HAP-1 (cell line): ENCODE results near the gene LSM12.
"Not testable (repeated sequence)": the region's sequence is repeated elsewhere in the genome, so short reads cannot be mapped to it uniquely, and the experiment has no call there.

Source experiments
- DNase-seq, 2 experiments: peaks; one replicate each; pipeline ENCODE4 v3.0.0-alpha.2; 2016 to 2020; ENCODE audit warnings: low spot score in 2 of 2
- H3K27me3 ChIP-seq: fragments of 250-450 bp; sonication (Bioruptor Pico); 2 replicates; pipeline ENCODE4 v1.5.1; 2020; ENCODE audit warnings: low read depth, mild to moderate bottlenecking, moderate library complexity
- H3K36me3 ChIP-seq: fragments of 250-450 bp; sonication (Bioruptor Pico); replicated peaks from 2 replicates; pipeline ENCODE4 v1.5.1; 2020; ENCODE audit warnings: mild to moderate bottlenecking
- H3K4me1 ChIP-seq: fragments of 250-450 bp; sonication (Bioruptor Pico); 2 replicates; pipeline ENCODE4 v1.5.1; 2020; ENCODE audit warnings: mild to moderate bottlenecking
- H3K4me3 ChIP-seq: fragments of 250-450 bp; sonication (Bioruptor Pico); 2 replicates; pipeline ENCODE4 v1.5.1; 2020; ENCODE audit warnings: mild to moderate bottlenecking, moderate library complexity
- H3K9me3 ChIP-seq: fragments of 250-450 bp; sonication (Bioruptor Pico); 2 replicates; pipeline ENCODE4 v1.5.1; 2020; ENCODE audit warnings: mild to moderate bottlenecking, moderate library complexity
- in situ Hi-C: fragments of 300-500 bp; cut with MboI; formaldehyde crosslinking; loops from 3 replicates; pipeline ENCODE4 v1.14.3; 2020; ENCODE audit warnings: low sequenced_read_pairs, inconsistent platforms, mixed read lengths

The LSM12 gene

GRCh38 chr17:44105941-44106340 lies 39.5 kb upstream of the LSM12 start:
- H3K4me1 ChIP-seq = peaks cover 3% of the 10 kb centered on the region
- H3K36me3 ChIP-seq = no peaks in the 10 kb centered on the region
- no peak overlapping the region for H3K4me3 ChIP-seq
- H3K9me3 ChIP-seq = no peaks in the 10 kb centered on the region
- no peak for DNase-seq
- in situ Hi-C loops = no loop called here
- no peaks in the 10 kb centered on the region for H3K27me3 ChIP-seq

GRCh38 chr17:44105483-44105882 lies 39.0 kb upstream of the LSM12 start:
- DNase-seq = no peak
- no peaks in the 10 kb centered on the region; the same call in 1 of the 2 replicates for H3K4me1 ChIP-seq

GRCh38 chr17:44102849-44103622 lies 36.6 kb upstream of the LSM12 start:
- no peaks in the 10 kb centered on the region; the same call in 1 of the 2 replicates for H3K4me1 ChIP-seq
- H3K9me3 ChIP-seq = no peaks in the 10 kb centered on the region
- no peak for DNase-seq
- no peaks in the 10 kb centered on the region for H3K27me3 ChIP-seq
- in situ Hi-C loops = no loop called here
- no peaks in the 10 kb centered on the region for H3K36me3 ChIP-seq
- H3K4me3 ChIP-seq = no peak overlapping the region

More at GRCh38 chr17:44105483-44105882, 39.0 kb upstream of the LSM12 start:
- Histone ChIP-seq H3K4me3 (no peak overlapping the region), H3K36me3 (no peaks in the 10 kb centered on the region), H3K9me3 (no peaks in the 10 kb centered on the region), H3K27me3 (no peaks in the 10 kb centered on the region)
- in situ Hi-C loops = no loop called here

- H3K9me3 ChIP-seq, H3K4me1 ChIP-seq, H3K27me3 ChIP-seq, H3K36me3 ChIP-seq, in situ Hi-C loops, DNase-seq, H3K4me3 ChIP-seq: not testable (repeated sequence)
Measured at GRCh38 chr17:44101858-44102257, 35.4 kb upstream of the LSM12 start.

- Histone ChIP-seq H3K4me3 (no peak overlapping the region), H3K36me3 (peaks cover 4% of the 10 kb centered on the region), H3K9me3 (no peaks in the 10 kb centered on the region), H3K4me1 (peaks cover 15% of the 10 kb centered on the region), H3K27me3 (no peaks in the 10 kb centered on the region)
- in situ Hi-C loops = no loop called here
- no peak for DNase-seq
Measured at GRCh38 chr17:44097110-44097958, 30.9 kb upstream of the LSM12 start.

GRCh38 chr17:44095647-44096496 lies 29.4 kb upstream of the LSM12 start:
- peak overlapping the region; percentile 17 for H3K4me3 ChIP-seq
- no peaks in the 10 kb centered on the region for H3K27me3 ChIP-seq
- DNase-seq = peak; percentile 93 to 94
- in situ Hi-C loops = no loop called here
- H3K4me1 ChIP-seq = peaks cover 15% of the 10 kb centered on the region
- peaks cover 9% of the 10 kb centered on the region for H3K36me3 ChIP-seq
- H3K9me3 ChIP-seq = no peaks in the 10 kb centered on the region

- H3K36me3 ChIP-seq = peaks cover 9% of the 10 kb centered on the region
- in situ Hi-C loops = no loop called here
- H3K4me1 ChIP-seq = peaks cover 15% of the 10 kb centered on the region
- no peaks in the 10 kb centered on the region for H3K9me3 ChIP-seq
- no peak overlapping the region; the same call in 1 of the 2 replicates for H3K4me3 ChIP-seq
- no peak for DNase-seq
- no peaks in the 10 kb centered on the region for H3K27me3 ChIP-seq
Measured at GRCh38 chr17:44095388-44095646, 28.8 kb upstream of the LSM12 start.

GRCh38 chr17:44094701-44095387 lies 28.4 kb upstream of the LSM12 start:
- no peaks in the 10 kb centered on the region for H3K9me3 ChIP-seq
- H3K36me3 ChIP-seq = peaks cover 9% of the 10 kb centered on the region
- in situ Hi-C loops = no loop called here
- H3K27me3 ChIP-seq = no peaks in the 10 kb centered on the region
- peaks cover 15% of the 10 kb centered on the region for H3K4me1 ChIP-seq
- no peak overlapping the region for H3K4me3 ChIP-seq
- no peak for DNase-seq

- peaks cover 9% of the 10 kb centered on the region for H3K36me3 ChIP-seq
- H3K4me1 ChIP-seq = peaks cover 15% of the 10 kb centered on the region
- no peak overlapping the region for H3K4me3 ChIP-seq
- H3K9me3 ChIP-seq = no peaks in the 10 kb centered on the region
- in situ Hi-C loops = no loop called here
- no peaks in the 10 kb centered on the region for H3K27me3 ChIP-seq
- no peak for DNase-seq
Measured at GRCh38 chr17:44093231-44093900, 26.9 kb upstream of the LSM12 start.

GRCh38 chr17:44092051-44092450 lies 25.6 kb upstream of the LSM12 start:
- no peaks in the 10 kb centered on the region for H3K27me3 ChIP-seq
- in situ Hi-C loops = no loop called here
- no peak overlapping the region for H3K4me3 ChIP-seq
- H3K36me3 ChIP-seq = peaks cover 9% of the 10 kb centered on the region
- no peaks in the 10 kb centered on the region for H3K9me3 ChIP-seq
- no peak for DNase-seq
- H3K4me1 ChIP-seq = peaks cover 19% of the 10 kb centered on the region

- H3K4me3 ChIP-seq = no peak overlapping the region
- in situ Hi-C loops = no loop called here
- peaks cover 19% of the 10 kb centered on the region for H3K4me1 ChIP-seq
- H3K36me3 ChIP-seq = peaks cover 9% of the 10 kb centered on the region
- DNase-seq = no peak
- no peaks in the 10 kb centered on the region for H3K27me3 ChIP-seq
- no peaks in the 10 kb centered on the region for H3K9me3 ChIP-seq
Measured at GRCh38 chr17:44091200-44091997, 24.9 kb upstream of the LSM12 start.

GRCh38 chr17:44088254-44088653 lies 21.8 kb upstream of the LSM12 start:
- Histone ChIP-seq H3K27me3 (no peaks in the 10 kb centered on the region), H3K4me3 (no peak overlapping the region), H3K4me1 (peaks cover 5% of the 10 kb centered on the region), H3K9me3 (no peaks in the 10 kb centered on the region), H3K36me3 (peaks cover 8% of the 10 kb centered on the region)
- no peak for DNase-seq
- in situ Hi-C loops = no loop called here
